SW 1271 (cell line): ENCODE data around the gene ZWILCH.
"Not testable (repeated sequence)": the region's sequence is repeated elsewhere in the genome, so short reads cannot be mapped to it uniquely, and the experiment has no call there.

Experiments used
- DNase-seq, 2 experiments: peaks; one replicate each; lab custom pipeline; 2025; lab: John Stamatoyannopoulos, UW

The ZWILCH gene

DNA sequence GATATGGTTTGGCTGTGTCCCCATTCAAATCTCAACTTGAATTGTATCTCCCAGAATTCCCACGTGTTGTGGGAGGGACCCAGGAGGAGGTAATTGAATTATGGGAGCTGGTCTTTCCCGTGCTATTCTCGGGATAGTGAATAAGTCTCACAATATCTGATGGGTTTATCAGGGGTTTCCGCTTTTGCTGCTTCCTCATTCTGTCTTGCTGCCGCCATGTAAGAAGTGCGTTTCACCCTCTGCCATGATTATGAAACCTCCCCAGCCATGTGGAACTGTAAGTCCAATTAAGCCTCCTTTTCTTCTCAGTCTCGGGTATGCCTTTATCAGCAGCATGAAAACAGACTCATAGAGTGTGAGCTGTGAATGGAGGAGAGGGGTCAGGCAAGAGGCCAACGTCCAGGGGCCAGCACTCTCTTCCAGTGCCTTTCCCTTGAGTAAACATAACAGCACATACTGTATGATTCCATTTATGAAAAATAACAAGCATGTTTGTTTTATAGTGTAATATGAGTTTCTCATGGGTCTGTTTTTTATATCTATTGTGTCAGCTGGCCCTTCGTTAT, 76.9 kb downstream of the ZWILCH start:
- DNase-seq: no peak

DNA sequence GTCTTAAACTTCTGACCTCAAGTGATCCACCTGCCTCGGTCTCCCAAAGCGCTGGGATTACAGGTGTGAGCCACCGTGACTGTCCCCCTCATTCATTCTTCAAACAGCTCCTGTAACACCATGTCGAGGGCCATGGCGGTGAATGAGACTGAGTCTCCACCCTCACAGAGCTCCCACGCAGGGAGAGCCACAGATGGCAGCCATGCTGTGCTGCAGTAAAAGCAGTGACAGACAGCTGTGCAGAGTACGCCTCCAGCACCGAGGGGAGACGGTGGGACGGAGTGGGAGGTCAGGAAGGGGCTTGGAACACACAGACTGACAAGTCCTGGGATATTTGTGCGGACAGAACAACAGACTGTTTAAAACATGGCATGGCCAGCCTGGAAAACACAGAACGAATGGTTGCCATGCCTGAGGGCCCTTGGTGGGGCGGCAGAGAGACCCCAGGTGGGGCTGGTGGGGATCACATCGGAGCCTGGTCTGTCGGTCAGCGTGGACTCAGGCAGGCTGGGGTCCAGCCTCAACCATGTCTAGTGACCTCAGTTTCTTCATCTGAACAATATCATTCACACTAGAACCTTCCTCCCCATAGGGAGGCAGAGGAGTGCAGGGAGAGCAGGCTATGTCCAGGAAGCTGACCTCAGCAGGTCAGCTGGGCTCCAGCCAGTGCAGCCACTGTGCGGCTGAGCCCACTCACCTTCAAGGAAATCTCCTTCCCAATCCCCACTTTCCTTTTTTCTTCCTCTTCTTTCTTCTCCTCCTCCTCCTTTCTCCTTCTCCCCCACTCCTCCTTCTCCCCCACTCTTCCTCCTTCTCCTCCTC, 81.2 kb downstream of the ZWILCH start:
- DNase-seq: no peak

DNA sequence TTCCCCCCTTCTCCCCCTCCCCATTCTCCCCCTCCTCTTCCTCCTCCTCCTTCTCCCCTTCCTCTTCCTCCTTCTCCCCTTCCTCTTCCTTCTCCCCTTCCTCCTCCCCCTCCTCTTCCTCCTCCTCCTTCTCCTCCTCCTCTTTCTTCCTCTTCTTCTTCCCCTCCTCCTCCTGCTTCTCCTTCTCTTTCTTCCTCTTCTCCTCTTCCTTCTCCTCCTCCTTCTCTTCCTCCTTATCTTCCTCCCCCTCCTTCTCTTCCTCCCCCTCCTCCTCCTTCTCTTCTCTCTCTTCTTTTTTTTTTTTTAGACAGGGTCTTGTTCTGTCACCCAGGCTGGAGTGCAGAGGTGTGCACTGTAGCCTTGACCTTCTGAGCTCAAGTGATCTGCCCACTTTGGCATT, 81.9 kb downstream of the ZWILCH start:
- no peak for DNase-seq

DNA sequence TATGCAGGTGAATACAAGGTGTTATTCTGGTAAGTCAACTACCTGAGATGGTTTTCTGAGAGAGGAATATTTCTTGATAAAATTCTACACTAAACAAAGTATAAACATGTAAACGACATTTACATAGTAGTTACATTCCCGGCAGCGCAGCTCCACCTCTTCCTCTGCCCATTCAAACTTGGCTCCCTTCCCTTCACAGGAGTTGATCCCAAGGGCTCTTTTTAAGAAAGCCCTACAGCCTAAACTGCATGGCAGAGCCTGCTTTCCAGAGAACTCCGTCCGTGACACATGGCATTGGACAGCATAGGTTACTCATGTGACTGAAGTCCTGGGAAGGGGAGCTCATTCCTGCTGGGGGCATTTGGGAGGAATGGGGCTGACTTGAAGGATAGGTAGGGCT, 82.6 kb downstream of the ZWILCH start:
- DNase-seq: no peak

GRCh38 chr15:66588537-66588936, 83.4 kb downstream of the ZWILCH start:
- no peak for DNase-seq

DNA sequence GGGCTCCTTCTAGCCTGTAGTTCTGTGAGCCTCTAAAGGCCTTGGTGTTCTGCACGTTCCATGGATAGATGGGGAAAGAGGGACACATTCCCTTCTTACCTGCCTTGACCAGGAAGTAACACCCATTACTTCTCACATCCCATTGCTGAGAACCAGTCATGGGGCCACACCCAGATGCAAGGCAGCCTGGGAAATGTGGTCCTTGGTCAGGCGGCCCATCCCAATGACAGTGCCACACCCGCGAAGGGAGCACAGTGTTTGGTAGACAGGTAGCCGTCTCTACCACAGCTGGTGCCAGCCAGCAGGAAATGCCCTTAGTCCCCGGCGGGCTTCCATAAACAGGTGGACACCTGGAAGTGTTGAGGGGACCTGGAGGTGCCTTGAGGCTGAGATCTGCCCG, 83.8 kb downstream of the ZWILCH start:
- no peak for DNase-seq

- DNase-seq: not testable (repeated sequence)
Observed at GRCh38 chr15:66589429-66589828, 84.3 kb downstream of the ZWILCH start.

- DNase-seq: no peak
Observed at GRCh38 chr15:66590435-66590834, 85.3 kb downstream of the ZWILCH start.

DNA sequence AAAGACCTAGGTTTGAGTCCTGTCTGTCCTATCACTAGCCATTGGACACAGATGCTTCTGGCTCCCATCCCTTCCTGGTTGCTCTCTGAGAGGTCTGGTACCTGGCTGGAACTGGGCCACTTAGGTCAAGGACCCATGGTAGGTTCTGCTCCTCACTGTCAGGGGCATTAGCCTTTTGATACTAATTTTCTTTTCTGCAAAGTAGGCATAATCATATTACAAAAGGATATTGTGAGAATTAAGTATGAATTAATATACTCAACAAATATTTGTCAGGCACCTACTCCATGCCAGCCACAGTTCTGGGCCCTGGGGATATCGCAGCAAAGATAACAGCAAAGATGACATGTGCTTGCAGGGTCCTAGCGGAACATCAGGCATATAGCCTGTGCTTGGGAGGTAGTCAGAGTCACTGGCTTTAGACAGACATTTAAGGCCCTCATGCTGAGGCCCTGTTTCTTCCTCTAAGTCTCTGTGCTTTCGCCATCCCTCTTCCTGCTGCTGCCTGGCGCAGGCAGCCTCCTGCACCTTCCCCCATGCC, 86.3 kb downstream of the ZWILCH start:
- no peak for DNase-seq

GRCh38 chr15:66592505-66593218, 87.5 kb downstream of the ZWILCH start:
- no peak for DNase-seq

DNA sequence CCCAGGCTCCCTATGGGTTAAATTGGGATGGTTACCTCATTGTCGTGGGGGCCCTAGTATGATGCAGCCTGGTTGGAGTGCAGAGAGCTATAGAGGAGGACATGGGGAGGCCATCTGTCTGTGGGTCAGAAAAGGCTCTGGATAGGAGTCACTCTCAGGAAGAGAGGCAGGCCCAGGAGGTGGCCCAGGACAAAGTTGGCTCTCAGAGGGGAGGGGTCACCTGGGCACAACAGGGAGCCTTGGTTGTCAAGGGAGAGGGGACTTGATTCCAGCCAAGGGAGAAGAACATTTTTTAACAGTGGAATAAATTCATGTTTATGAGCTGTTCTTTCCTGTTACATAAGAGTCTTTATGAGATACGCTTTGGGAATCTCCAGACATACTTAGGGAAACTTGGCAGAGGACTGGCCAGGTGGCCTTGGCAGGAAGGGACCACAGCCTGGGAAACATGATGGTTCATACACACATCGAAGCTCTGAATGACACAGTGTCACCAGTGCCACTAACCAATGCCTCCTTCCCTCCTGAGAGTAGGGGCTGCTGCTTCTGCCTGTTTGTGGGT, 88.2 kb downstream of the ZWILCH start:
- DNase-seq: no peak

GRCh38 chr15:66594344-66594743, 89.2 kb downstream of the ZWILCH start:
- no peak for DNase-seq

GRCh38 chr15:66594836-66595235, 89.7 kb downstream of the ZWILCH start:
- no peak for DNase-seq

GRCh38 chr15:66595332-66595731, 90.2 kb downstream of the ZWILCH start:
- DNase-seq: no peak

GRCh38 chr15:66595931-66596545, 90.9 kb downstream of the ZWILCH start:
- no peak for DNase-seq

DNA sequence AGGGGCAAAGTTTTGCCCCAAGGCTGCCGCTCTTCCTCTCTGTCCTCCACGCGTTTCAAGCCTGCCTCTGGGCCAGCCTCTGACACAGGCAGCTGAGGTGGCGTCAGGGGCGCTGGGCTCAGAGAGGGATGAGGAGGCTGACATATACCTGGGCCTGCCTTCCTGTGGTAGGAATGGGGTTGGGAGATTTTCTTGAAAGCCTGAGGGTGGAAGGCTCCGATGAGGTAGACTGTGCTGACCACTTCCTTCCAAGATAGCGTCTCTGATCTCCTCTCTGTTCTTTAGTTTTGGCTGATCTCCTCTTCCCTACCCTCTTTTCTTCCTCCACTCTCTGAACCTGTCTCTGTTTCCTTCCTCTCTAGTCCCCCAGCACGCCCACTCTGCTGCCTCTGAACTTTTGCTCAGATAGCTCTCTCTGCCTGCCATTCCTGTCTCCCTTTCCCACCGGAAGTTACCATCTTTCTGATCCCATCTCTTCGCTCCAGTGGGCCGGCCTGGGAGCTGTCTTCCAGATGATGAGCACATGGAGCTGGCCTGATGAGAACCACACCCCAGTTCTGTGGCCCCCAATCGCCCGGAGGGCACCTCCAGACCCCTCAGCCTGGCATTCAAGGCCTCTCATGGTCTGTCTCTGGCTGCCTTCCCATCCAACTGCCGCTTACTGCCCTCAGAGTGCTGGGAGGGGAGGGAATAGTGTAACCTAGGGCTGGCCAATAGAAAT, 93.1 kb downstream of the ZWILCH start:
- no peak for DNase-seq
